Fibroblast of skin of right biceps (primary cell): ENCODE data around the gene SART1.

Source experiments
- DNase-seq: peaks from one replicate; pipeline ENCODE4 v3.0.0-alpha.2; 2013

SART1 gene

GRCh38 chr11:65967329-65967934 lies 5.9 kb downstream of the SART1 start:
- no peak for DNase-seq

DNA sequence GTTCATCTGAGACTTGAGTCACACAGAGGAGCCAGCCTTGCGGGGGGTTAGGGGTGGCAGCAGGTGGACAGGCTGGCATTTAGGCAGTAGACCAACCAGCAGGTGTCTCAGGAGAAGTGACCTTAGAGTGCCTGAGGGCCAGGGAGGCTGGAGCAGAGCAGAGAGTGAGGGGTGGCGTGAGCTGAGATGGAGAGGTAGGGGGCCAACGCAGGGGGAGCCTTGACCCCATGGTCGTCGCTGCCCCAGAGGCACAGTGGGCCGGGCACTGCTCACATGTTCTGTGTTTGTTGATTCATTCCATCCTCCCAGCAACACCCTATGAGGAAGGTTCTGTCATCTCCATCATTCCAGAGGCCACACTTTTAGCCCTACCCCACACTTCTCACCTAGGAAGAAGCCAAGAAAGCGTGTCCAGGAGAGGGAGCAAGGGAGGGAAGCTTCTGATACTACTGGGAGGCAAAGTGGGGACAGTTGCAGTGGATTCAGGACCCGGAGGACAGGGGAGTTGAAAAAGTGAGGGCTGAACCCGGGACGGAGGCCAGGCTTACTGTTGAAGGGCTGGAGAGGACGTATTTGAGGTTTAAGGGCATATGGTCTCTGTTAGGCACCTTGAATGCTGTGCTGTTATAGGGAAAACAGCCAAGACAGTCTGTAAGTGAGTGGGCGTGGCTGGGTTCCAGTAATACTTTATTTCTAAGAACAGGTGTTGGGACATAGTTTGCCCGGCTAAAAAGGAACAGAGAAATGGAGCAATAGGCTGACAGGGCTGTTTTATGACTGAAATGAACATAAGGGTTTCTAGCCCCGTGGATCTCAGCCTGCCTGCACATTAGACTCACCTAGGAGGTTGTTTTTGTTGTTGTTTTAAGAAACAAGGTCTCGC lies 7.3 kb downstream of the SART1 start:
- no peak for DNase-seq

DNA sequence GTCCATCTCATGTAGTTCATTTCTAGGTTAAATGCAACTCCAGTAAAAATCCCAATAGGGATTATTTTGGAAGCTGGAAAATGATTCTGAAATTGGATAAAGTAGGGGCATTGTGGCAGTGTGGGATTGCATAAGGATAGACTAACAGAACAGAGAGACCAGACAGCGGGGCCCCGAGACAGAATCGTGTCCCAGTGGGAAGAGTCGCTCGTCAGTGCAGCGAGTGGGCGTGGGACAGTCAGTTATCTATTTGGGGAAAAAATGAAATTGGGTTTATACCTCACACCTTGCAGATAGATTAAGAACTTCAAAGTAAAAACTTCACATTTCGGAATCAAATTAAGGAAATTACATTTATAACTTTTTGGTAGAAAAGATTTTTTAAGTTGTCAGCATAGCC lies 10.6 kb downstream of the SART1 start:
- no peak for DNase-seq

GRCh38 chr11:65973439-65974110 lies 12.0 kb downstream of the SART1 start:
- DNase-seq: peak; percentile 55

DNA sequence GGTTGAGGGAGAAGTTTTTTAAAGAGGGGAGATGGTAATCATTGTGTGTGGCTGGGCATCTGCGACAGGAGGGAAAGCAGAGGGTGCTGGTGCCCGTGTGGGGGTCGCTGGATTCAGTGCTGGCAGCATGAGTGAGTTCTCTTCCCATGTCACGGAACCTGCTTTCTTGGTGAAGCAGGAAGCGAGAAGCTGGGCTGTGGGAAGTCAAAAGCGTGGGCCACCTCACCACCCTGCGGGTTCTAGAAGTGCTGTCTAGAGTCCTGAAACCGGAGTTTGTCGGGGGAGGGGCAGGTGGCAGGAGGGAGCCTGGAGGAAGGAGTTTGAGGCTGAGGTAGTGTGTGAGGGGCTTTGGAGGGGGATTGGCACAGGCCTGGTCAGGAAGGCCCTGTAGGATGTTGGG lies 14.2 kb downstream of the SART1 start:
- DNase-seq: no peak

DNA sequence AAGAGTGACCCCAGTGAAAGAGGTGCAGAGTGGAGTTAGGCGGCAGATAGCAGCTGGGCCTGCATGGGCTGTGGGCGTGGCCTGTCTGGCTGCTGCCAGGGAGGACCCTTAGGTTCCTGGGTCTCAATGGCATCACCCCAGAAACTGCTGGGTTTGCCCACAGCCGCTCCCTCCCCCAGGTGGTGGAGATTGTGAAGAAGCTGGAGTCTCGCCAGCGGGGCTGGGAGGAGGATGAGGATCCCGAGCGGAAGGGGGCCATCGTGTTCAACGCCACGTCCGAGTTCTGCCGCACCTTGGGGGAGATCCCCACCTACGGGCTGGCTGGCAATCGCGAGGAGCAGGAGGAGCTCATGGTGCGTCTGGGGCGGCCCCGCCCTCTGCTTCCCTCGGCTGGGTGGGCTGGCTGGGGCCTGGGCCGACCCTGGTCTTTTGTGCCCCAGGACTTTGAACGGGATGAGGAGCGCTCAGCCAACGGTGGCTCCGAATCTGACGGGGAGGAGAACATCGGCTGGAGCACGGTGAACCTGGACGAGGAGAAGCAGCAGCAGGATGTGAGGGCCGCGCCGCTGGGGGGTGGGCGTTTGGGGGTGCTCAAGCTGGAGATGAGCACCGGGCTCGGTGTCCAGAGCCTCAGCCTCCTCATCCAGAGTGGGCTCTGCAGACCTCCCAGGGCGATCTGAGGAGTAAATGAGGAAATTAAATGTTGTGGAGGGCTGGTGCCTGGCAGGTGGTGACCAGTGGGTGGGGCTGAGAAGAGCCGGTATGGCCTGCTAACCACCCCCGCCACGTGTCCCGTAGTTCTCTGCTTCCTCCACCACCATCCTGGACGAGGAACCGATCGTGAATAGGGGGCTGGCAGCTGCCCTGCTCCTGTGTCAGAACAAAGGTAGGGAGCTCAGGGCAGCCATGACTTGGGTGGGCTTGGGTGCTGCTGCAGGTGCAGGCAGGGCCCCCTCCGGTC lies 15.0 kb downstream of the SART1 start:
- no peak for DNase-seq

DNA sequence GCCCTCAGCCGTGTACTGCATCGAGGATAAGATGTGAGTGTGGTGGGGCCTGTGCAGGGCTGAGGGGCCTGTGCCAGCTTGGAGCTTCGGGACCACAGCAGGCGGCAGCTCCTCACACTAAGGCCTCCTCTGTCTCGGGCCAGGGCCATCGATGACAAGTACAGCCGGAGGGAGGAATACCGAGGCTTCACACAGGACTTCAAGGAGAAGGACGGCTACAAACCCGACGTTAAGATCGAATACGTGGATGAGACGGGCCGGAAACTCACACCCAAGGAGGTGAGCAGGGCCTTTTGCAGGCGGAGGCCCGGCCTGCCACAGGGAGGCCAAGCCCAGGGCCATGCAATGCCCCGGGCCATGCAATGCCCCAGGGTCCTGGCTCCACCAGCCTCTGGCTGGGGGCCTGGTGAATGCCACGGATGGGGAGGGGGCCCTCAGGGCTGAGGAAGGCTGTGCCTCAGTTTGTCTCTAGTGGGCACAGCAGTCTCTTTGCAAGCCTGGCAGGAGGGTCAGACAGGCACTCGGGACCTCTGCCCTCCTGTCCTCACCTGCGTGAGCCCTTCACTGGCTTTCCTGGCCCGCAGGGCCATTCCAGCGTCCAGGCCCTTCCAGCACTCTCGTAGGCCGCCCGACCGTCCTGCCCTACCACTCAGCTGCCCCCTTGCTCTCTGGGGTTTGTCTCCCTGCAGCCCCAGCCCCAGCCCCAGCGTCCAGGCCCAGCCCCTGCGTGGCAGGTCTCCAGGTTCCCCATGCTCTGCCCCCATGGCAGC lies 16.3 kb downstream of the SART1 start:
- DNase-seq: no peak

- DNase-seq: no peak
Observed at GRCh38 chr11:65978391-65979238, 17.1 kb downstream of the SART1 start.

DNA sequence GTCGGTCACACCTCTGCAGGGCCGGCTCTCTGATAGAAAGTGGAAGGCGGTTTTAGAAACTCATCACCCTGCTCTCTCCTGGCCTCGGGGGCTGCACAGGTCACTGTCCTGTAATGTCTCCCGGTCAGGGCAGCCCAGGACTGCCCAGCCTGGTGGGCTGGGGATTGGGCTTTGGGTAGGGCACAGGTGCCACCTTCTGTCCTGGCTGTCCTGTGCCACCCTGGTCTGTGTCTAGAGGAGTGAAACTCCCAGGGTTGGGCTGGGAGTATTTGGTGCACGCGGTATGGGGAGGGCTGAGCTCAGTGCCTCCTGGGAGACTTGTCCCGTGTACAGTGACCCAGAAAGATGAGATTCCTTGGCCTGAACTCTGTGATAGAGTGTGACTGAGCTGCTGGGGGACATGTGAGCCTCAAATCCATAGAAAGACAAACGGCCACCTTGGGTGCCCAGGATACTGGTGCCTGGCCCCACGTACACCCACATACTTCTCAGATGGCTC lies 17.8 kb downstream of the SART1 start:
- DNase-seq: no peak

DNA sequence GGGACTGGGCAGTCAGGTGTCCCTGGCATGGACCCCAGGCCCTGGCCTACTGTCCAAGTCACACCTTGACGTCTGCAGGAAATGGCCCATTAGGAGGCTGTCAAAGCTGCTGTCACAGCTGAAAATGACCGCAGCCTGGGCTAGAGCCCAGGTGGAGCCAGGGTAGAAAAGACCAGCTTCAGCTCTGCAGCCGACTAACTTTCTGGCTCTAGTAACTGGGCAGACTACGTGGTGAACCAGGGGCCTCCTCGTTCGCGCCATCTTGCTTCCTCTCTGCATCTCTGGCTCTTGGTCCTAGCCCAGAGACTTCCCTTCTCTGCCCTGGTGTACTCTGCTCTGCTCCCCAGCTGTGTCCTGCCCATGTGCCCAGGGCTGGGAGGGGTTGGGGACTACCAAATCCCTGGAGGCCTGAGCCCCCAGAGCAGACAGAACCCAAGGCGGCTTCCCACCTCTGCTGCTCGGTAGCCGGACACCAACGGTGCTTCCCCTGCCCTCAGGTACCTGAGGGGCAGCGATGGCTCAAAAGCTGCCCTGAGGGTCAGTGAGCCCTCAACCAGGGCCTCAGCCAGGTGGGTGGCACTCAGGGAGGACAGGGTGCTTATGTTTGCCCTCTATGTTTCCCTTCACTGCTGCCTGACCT lies 19.7 kb downstream of the SART1 start:
- no peak for DNase-seq

DNA sequence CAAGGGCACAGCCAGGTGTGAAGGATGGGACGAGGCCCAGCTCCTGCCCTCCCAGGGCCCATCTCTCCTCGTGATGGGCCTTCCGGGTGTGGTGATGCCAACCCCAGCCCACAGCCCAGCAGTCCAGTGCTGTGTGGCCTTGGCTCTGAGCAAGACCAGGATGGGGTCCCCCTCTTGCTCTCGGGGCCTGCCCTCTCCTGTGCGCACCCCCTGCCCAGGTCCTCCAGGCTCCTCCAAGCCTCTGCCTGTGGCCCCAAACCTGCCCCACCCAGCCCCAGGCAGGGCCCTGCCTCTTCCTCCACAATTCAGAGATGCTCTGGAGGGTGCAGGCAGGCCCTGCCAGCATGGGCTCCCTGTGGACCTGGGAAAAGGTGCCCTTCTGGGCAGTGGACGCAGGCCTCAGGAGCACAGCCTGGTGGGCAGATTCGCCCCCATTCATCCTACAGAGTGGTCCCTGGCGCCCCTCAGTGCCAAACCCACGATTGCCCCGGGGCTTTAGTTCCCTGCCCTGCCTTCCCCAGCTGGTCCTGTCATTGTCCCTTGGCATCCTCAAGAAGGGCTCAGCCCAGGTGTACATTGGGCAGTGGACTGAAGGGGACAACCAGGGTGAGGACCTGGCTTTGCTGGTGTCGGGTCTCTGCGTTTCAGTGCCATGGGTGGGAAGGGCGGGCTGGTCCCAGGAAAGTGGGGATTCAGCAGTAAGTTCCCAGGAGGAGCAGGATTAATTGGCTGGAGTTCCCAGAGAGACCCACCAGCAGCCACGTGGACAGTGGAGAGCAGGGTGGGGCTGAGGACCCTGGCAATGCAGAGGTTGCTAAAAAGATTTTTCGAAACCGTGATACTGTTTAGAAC lies 20.7 kb downstream of the SART1 start:
- DNase-seq: no peak

- DNase-seq: no peak
Observed at GRCh38 chr11:65982824-65983588, 21.5 kb downstream of the SART1 start.

DNA sequence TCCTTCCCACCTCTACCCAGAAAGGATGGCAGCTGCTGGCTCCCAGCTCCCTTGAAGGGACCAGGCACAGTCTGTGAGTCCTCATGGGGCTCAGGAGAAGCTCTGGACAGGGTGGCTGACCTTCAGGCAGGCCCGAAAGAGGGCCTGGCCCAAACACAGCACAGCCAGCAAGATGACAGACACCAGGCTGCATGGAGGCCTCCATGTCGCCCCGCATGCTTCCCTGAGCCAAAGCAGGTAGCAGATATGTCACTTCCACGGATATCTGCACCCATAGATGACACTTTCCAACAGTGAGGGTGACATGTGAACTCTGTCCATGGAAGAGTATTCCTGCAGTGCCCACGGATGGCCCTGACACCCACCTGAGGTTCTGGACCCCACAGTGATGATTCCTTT lies 22.1 kb downstream of the SART1 start:
- DNase-seq: no peak

DNA sequence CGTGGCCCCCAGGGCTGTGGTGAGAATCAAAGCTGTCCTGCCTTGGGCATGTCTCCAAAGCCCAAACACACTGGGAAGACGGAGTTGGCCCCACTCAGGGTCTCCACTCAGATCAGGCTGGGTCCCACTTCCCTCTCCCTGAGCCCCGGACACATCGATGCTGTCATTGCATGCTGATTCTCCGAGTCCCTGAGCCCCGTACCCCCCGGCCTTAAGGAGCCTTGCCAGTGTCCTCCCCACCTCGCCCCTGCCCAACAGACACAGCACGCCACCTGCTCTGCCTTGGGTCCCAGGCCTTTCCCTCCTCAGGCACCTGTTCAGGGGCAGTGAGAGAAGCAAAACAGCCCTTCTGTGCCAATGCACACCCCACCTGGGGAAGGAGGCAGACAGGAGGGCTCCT lies 25.8 kb downstream of the SART1 start:
- no peak for DNase-seq

- peak; percentile 92 for DNase-seq
Observed at GRCh38 chr11:65988791-65989592, 27.5 kb downstream of the SART1 start.

DNA sequence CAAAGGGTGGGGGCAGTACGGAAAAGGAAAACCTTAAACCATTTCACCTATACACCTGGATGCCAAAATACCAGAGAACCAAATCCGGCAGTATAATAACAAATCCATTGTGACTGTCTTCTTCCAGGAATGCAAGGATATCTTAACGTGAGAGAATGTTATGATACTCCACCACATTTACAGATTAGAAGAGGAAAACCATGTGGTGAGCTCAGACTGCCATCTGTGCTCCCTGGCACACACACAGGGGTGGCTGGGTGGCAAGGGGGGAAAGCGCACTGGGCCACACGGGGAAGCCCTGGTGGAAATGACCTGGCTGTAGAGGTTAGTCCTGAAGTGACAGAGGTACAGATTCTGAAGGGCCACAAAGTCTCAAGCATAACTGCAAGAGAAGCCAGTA lies 30.5 kb downstream of the SART1 start:
- no peak for DNase-seq

DNA sequence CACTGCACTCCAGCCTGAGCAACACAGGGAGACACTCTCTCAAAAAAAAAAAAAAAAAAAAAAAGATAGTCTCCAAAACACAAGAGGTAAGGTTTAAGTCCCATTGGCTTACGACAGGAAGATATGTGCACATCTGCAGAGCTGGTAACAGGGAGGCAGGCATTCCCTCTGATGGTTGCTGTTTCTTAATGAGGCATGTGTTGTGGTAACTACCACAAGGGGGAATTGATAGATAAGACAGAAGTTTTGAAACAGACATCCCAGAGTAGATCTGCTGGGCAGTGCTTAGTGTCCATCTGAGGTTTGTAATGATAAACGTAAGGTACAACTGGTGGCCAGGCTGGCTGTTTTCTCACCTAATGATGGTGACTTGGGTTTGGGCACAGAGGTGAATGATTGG lies 35.8 kb downstream of the SART1 start:
- DNase-seq: no peak
